GM19468 (cell line): ENCODE measurements around the gene DAB2.
"Not testable (repeated sequence)": the region's sequence is repeated elsewhere in the genome, so short reads cannot be mapped to it uniquely, and the experiment has no call there.

Experiments
- ATAC-seq: cut with Tn5 transposase; IDR thresholded peaks from one replicate; pipeline ENCODE4 v1.9.1; 2021; ENCODE audit warnings: mild to moderate bottlenecking, moderate library complexity, moderate number of reproducible peaks; ENCODE audit not compliant: unreplicated experiment; ENCODE audit errors: extremely low read depth

Gene DAB2

DNA sequence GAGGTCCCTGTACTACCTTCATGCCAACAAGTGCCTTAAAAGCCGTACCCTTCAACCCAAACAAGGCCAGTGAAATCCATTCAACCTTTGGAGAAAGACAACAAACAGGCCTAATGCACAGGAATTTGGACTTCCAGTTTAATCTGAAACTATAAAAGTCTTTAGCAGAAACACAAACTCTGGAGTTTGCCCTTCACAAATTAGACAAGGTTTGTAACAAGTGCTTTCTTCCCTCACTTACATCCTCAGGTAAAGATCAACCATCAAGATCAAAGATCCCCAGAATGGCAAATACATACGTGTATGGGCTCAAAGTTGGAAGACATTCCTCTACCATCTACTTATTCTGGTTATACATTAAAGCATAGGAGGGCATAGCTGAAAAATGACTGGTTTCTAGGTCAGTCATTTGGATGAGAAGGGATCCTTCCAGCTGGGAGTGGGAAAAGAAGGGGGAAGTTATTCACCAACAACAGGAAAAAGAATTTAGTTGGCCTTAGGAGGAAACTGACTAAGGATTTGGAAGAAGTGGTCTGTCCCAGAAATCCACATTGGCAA, 2.0 kb downstream of the DAB2 start:
- ATAC-seq, result no peak

DNA sequence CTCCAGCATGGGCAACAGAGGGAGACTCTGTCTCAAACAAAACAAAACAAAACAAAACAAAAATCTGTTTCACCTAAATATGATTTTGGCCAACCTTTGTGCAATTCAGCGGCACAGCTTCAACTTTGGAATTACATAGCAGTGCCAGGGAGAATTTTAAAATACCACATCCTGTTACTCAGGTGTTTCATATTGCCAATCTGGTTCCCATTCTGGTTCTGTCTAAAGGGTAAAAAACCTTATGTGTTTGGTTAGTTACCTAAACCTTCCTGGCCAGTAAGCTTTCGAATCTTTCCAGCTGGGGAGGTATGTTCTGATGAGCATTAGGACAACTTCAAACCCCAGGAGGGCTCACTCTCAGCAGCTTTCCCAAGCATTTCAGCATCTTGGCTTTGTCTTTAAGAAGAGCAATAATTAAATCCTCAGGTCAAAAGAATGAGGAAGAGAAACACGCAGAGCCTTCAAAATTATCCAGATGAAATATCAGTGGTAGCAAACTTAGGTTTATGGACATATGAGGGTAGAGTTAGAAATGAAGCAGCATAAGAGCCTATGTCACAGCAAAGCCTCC, 2.7 kb downstream of the DAB2 start:
- ATAC-seq, result no peak

DNA sequence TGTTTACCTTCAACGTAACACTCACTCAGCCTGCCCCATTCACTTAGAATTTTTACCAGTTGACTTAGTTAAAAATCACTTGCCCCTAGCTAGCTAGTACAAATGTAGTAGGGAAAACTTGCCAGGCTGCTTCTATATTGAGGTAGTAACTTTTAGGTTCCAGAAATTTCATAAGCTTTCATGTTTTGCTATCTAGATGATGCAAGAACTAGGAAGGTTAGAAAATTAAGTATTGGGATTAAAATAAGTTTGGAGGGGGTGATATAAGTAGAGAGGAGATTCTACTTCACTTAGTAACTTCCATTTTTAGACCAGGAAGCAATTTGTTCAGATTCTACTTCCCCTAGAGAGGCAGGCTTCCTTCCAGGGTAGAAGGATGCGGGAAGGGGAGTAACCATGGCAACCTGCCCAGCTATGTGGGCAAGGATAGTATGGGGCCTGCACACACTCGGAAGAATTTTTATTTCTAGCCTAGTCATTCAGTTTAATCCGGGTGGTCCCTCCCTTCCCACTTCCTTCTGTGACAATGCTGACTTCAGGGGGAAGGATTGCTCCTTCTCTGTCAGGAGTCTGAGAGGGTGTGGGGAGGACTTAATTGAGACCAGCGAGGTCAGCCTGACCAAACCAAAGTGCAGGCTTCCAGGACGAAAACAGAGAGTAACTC, 4.2 kb downstream of the DAB2 start:
- ATAC-seq, result no peak

DNA sequence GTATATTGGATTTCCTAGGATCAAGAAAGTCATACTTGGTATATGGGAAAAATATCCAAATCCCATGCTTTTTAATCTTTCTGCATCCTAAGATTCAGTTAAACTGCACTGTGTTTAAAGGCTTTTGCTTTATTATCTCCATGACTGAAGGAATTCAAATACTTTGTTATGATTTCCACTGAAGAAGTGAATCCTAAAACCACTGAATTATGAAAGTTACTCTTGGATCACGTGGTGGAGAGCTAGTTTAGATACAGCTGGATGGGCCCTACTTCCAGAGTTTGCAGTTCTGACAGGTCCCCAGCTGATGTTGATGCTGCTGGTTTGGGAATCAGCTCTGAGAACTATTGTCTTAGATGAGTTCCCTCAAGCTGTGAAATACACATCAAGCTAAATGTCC, 5.0 kb downstream of the DAB2 start:
- no peak for ATAC-seq

DNA sequence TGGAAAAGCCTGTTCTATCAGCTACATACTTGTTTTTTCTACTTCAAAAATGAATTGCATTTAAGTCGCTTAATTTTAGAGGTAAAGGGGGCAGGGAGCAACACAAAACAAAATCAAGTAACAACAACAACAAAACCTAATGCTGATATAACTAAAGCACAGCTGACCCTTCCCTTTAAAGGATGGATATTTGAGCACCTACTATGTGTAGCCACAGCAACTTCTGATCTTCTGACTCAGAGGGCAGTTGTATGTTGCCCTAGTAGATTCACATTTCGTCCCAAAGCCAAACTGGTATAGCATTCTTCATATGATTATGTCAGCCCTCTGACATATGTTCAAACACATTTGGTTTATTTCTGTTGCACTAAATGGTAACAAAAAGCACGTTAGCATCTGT, 6.8 kb downstream of the DAB2 start:
- ATAC-seq, result no peak

DNA sequence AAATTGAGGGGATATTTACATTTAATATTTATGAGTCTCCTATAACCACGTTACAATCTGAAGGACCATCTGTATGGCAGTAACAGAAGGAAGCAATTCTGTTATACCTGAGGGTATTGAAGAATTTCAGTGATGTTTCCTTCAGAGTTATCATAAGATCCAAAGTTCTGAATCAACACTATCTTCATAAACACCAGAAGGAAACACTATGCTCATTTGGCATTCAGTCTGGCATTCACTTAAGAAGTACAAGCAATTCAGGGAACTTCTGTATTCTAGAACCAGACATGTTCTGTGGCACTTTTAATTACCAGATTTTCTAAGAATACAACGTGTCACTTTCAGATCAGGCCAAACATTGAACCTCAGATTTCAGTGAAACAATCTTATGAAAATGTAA, 9.6 kb downstream of the DAB2 start:
- no peak for ATAC-seq

DNA sequence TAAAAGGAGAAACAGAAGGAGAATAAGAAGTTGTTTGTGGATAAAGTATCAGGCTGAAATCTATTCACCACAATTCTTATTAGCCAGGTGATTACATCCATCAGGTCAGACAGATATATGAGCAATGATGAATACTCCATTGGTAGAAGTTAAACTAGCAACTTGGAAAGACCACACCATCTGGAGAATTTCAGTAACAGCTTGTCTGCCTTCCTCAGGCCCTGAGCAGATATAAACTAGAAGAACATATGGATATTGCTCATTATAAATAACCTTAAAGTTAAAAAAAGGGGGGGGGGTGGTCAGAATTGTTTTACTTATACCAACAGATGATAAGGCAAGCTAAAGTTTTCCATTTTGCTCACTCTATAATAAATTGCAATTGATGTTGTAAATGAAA, 10.4 kb downstream of the DAB2 start:
- ATAC-seq, result no peak

DNA sequence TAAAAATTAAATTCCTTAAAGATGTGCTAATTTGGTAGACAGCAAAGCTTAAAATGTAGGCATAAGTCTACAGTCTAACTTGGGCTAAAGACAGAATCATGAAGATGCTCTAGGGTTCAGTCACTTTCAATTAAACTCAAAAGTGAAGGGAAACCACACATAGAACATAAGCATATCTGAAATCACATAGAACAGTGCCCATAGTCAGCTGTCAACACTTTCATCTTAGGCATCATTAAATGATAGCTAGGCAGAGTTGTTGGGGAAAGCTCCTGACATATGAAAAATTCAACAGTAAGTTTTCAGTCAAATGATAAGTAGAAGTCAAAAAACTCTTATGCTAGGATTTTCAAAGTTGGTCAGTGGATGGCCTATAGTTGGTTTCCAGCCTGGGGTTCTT, 11.0 kb downstream of the DAB2 start:
- no peak for ATAC-seq

DNA sequence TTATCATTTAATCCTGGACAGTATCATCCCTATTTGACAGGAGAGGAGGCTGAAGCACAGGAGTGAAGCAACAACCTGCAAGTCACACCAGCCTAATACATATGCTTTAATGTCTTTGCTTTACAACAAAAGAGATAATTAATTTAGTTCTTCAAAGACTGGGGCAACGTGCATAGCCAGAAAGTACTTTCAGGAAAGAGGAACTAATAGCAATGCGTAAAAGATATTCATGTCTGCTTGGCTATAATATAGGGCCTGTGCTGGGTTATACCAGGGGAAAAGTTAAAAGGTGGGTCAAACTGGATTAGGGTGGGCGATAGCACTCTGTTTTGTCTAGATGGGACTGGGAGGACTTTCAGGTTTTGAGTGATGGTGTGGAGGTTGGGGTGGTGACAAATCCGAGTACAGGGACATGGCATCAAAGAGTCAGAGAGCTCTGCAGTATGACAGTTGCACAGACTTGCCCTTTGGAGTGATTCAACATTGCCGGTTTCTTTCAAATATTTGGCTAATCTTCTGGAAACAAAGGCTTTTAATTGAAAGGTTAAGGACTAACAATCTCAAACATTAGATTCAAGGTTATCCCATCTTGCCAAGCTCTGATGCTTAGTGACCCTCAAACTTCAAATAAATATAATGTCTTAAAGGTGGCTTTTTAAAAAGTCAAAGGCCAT, 11.9 kb downstream of the DAB2 start:
- ATAC-seq, result no peak

DNA sequence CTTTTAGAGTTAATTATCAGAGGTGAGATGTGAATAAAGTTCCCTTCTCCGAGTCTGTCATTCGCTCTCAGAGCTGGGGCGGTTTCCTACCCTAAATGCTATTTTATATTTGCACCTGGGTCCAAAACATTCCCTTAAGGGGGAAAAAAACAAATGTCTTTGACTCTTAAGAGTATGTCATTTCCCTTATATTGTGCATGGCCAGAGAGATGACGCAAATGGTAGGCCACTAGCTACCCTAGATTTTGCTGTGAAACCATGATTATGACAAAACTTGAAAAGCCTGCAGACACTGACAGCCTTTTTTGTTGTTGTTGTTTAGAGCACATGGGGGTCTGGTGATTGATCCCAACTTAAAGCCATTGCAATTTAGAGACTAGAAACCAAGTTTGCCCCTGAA, 12.8 kb downstream of the DAB2 start:
- no peak for ATAC-seq

DNA sequence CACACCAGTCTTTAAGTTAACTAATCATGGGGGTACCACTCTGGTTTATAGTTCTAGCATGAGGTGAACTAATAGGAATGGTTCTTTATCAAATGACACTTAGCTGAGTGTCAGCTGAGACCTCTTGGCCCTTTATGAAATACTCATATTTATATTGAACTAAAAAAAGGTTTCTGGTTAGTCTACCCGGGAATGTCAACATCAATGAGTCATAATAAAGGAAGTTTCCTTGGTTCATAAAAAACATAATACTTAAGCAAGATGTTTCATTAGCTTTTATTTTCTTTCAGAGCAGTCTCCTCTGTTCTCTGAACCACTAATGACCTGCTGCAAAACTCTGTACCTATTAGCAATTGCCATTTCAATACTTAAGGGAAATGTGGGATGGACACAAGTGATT, 13.7 kb downstream of the DAB2 start:
- ATAC-seq, result no peak

DNA sequence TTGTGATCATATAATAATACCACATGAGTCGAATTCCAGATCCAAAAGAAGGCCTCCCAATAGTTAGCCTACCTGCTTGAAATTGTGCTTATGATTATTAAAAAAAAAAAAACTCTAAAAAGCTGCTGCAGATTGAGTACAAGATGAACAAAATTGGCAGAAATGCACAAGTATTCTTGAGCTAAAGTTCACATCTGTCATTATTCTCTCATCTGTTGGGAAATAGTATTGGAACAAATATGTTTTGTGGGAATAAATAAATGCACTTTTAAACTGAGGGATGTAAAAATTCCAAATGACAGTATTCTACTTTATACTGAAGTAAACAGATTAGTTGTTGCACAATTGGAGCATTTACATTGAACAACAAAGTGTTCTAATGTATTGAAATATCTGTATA, 15.7 kb downstream of the DAB2 start:
- ATAC-seq, result no peak

DNA sequence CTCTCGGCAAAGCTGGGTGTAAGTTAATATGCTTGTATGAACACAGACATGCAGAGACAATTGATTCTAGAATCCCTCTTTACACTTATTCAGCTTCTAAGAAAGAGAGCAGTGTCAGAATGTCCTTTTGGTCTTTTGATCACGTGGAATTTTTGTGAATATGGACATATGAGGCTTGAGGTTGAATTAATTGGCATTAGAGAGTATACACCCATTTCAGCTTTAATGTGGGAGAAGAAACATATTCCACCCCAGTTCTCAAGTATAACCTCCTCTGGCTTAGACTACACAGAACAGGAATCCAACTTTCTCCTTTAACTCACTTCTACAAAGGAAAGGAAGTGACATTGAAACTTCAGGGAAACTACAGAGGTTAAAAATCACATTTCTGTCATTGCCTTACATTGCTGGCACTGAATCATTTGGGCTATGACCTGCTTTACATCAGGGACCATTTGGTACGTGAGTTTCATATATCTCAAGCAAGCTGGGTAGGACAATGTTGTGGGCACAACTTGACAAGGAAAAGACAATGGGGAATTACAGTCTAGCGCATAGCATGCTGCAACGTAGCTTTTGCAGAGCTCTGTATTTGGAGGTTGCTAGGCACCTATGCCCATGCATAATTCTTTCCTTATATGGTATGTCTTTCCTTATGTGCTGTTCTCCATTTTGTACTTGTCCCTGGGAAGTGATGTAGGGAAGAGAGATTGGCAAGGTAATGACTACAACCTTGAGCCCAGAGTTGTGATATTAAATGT, 19.5 kb downstream of the DAB2 start:
- no peak for ATAC-seq

DNA sequence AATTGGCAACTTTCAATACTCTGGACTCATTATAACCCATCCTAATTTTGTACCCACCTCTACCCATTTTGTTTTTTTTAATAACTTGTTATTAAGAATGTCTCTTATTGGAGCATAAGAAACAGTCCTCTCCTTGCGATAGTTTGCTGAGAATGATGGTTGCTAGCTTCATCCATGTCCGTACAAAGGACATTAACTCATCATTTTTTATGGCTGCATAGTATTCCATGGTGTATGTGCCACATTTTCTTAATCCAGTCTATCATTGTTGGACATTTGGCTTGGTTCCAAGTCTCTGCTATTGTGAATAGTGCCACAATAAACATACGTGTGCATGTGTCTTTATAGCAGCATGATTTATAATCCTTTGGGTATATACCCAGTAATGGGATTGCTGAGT, 21.0 kb downstream of the DAB2 start:
- ATAC-seq, result not testable (repeated sequence)

DNA sequence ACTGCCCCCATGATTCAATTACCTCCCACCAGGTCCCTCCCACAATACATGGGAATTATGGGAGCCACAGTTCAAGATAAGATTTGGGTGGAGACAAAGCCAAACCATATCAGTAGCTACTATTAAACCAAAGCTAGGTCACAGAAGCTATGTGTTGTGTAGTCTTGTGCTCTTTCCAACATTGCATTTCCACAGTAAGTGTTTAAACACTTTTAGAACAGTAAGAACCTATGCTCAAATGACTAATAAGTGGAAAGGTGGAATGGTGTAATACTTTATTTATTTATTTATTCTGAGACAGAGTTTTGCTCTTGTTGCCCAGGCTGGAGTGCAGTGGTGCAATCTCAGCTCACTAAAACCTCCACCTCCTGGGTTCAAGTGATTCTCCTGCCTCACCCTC, 22.6 kb downstream of the DAB2 start:
- ATAC-seq, result not testable (repeated sequence)

DNA sequence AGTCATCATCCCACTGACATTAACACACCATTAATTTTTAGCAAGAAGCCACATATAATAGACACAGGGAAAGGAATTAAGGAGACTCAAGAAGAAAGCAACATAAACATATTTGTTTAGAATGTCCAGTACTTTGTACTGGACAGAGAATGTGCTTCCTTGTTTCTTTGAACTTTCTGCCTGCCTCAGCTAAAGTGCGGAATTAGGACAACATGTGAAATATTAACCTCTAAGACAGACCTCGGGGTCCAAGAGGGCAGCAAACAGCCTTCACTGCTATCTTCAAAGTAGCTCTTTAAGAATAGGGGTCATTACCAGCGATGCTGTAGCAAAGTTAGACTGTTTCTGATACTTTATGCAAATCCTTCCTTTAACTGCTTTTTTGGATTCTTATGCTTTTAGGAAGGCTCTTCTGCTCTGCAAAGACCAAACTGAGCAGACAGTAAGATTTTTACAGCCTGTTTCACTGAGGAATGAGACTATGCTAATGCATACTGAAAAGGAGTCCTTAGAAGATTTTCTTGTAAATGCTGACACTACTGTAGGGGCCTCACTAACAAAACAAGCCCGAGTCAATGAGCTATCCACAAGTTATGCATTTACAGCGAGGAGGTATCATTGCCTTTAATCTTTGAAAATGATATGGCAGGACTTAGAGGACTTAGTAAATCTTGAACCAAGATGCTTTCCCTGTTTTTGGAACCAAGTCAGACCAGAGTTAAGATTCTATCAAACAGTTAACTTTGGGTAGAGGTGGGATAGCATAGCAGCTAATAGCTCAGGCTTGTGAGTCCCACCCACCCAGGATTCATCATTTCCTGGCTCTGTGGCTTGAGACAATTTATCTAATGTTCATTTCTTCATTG, 23.8 kb downstream of the DAB2 start:
- no peak for ATAC-seq

DNA sequence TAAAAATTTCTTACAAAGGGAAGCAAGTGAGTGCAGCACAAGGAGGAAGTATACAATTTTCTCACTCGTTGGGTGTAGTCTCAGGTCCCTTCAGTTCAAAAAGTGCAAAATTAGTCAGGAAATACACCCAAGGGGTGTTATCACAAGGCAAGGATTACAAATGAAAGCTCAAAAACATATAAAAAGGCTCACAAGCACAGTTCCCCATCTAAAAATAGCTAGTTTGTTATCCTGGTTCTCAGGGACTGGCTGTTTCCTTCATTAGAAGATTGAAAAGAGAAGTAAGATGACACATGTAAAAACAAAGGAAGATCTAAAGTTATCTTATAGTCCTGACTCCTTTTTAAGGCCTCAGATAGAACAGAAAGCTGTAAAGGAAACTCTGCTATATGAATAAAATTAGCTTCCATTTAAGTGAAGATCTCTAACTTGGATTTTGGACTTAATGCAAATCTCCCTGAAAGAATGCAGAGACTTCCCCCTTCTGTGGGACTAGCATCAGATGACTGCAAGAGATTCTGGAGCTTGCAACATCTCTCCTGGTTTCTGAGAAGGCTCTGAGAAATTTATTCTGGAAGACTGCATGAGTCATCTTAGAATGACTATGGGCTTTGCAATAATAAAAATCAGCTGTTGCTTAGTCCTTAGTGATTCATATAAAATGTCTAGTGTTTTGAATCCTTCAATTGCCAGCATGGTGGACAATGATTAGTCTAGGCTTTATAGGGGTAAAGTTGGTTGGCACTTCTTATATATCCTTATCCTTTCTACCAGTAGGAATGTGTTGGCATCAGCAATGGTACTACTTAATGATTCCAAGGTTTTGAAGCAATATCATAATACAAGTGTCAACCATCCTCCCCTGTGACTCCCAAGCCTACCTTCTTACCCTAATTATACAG, 25.4 kb downstream of the DAB2 start:
- ATAC-seq, result no peak

DNA sequence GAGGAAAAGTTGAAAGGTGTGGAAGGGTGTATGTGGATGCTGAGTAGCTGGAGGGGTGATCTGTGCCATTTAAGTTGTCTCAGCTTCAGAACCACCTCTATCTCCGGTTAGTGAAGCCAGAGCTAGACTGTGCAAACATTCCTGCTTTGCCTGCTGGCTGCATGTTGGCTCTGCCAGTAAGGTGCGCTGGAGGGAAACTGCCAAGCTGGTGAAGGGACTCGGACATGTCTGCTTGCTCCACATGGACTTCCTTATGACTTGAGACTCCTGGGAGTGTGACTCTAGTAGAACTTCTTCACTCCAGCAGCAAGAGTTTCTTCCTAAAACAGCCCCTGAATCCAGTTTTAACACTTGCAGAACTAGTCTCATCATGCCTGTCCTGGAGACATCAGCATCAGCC, 27.9 kb downstream of the DAB2 start:
- ATAC-seq, result no peak

DNA sequence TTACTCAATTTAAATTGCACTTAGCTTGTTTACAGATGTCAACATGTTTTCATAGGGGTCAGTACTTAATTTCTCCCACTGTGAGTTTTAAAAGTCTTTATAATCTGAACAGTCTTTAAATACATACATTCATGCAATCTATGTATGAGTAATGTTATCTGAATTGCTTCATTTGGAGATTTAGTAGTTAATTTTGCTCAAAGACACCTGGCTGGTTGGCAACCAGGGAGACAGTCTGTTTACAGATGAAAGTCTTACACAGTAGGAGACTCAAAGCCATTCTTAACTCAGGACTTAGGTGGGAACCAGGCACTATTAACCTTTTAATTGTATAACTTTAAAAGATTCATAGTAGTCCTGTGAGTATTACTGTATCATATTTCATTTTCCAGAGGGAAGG, 29.3 kb downstream of the DAB2 start:
- no peak for ATAC-seq
